Right forelimb (tissue), 1 donor: ENCODE data around the gene KRTAP10-11.
"Not testable (repeated sequence)": the region's sequence is repeated elsewhere in the genome, so short reads cannot be mapped to it uniquely, and the experiment has no call there.

ENCODE experiments used
- DNase-seq: peaks from one replicate; pipeline ENCODE4 v3.0.0-alpha.2; 2018

Gene KRTAP10-11

DNA sequence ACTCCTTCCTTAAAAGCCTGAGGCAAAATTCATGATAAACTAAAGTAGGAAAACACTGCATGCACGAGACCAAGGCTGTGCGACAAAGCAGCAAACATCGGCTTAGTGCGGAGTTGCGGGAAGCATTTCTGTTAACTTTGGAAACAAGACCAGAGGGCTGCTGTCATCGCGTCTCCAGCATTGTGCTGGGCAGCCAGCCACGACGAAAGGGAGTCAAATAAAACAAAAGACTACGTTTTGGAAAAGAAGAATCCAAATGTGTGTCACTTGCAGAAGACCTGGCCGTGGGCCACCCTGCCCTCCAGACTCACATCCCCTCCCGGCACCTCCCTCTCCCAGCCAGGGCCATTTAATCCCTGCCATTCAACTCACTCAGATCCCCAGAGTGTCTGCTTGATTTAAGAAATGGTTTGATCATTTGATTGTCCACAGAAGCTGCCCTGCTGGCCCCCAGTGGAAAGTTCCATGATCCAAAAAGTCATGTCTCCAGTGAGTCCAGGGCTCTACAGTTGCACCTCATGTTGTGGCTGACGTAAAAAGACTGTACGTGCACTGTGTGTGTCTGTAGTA is 2.4 kb upstream of the KRTAP10-11 start:
- no peak for DNase-seq

DNA sequence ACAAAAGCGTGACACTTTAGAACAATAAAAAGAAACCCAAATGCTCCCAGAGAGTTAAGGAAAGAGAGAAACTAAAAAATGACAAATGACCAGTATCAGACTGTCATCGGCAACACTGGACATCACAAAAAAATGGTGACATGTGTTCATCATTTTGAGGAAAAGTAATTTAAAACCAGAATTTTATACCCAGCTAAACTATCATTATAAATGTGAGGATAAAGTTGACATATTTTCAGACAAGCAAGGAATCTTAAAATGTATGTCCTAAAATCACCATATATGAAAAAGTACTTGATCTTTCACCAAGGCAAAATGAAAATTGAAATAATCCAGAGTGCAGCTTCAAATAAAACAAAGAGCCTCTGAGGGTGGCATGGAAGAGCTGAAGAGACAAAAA is 1.3 kb upstream of the KRTAP10-11 start:
- no peak for DNase-seq

DNA sequence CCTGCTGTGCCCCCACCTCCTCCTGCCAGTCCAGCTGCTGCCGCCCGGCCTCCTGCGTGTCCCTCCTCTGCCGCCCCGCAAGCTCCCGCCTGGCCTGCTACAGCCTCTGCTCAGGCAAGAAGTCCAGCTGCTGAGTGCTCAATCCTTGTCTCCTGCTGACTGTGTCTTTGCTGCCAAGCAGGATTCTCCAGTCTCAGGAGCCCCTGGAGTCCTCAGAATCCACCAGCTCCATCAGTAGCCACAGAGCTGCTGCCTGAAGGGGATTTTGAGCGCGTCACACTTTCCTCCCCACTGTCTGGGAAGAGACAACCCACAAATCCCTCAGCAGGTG is 973 bp downstream of the KRTAP10-11 start:
- DNase-seq = no peak

DNA sequence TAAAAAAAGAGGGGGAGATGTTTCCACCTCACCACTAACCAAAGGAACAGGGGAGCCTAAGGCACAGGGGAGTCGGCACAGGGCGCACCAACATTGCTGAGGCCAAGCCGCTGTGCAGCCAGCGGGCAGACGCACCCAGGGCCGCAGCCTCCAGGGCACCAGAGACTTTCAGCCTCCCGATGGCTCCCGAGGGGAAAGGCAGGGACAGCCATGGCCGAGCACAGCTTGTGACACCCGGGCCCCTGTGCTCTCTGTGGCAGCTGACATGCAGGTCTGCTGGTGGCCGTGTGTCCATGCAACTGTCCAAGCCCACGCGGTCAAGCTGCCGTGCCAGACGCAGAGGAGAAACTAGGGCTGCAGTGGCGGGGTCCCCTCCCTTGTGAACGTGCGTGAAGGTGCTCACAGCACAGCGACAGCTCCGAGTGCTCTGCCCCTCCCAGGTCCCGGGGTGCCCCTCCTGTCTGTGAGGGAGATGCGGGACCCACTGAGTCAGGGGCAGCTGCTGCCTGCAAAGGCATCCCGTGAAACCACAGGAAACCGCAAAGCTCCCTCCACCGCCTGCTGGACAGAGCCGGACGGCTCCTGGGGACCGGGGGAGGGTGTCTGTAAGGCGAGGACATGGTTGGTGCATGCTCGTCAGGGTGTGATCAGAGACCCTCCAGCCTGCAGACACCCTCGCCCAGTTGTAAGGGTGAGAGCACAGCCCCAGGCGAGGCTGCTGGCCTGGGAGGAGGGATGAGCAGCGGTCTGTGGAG is 2.5 kb downstream of the KRTAP10-11 start:
- DNase-seq = no peak

DNA sequence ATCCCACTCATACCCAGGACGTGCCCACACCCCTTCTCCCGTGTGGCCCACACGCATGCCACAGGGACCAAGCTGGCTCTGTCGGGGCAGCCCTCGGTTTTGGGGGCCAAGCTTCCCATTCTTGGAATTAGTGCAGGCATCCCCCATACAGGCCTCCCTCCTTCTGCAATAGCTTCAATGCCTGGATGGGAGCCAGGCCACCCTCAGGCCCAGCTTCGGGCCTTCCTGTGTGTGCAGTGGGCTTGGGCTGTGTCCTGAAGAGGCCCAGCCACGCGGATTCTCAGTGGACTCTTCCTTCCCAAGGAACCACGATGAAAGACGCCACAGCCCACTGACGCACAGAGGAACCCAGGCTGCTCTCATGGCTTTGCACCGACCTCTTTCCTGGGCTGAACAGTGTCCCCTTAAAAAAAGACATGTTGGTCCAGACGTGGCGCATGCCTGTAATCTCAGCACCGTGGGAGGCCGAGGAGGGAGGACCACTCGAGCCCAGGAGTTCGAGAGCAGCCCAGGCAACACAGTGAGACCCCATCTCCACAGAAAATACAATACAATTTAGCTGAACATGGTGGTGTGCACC is 3.4 kb downstream of the KRTAP10-11 start:
- DNase-seq = no peak

DNA sequence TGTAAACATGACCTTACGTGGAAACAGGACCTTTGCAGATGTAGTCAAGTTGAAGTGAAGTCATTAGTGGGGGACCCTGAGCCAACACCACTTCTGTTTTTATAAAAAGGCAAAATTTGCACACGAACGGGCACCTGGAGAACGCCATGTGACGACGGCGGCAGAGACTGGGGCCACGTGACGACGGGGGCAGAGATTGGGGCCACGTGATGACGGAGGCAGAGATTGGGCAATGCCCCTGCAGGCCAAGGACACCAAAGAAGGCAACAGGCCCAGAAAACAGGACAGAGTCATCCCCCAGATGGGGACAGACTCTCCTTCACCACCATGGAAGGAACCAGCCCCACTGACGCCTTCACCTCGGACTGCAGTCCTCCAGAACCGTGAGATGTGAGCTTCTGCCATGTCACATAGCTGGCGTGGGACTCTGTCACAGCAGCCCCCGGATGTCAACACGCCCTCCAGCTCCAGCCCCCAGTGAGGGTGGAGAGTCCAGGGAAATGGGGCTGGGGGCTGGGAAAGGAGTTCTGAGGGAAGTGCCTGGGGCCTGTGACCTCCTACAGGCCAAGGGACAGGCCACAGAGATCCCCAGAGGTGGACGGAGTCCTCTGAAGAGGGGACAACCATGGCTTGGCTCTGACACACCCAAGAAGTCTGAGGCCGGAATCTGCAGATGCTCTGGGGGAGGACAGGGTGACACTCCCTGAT is 4.2 kb downstream of the KRTAP10-11 start:
- DNase-seq = no peak

DNA sequence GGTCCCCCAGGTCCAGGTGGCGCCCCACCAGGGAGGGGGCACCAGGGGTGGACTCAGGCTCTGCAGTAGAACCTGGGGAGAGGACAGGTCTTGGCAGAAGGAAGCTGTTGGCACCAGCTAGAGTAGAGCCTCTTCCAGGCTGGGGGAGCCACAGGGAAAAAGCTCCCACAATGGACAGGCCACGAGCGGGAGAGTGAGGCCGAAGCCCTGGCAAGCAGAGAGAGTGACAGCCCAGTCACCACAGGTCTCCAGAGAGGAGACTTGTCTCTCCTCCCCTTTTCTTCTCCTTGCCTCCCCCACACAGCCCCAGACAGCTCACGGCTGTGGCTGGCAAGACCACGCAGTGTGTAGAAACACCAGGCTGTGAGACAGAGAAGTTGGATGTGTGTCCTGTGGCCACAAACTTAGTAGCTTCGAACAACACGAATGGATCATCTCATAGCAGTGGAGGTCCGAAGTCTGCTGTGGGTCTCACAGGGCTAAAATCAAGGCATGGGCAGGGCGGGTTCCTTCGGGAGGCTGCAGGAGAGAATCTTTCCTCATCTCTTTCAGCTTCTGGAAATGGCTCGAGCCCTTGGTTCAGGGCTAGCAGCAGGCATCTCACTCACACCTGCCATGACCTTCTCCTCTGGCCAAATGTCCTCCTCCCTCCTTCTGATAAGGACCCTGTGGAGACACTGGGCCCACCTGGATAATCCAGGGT is 4.9 kb downstream of the KRTAP10-11 start:
- DNase-seq = no peak

DNA sequence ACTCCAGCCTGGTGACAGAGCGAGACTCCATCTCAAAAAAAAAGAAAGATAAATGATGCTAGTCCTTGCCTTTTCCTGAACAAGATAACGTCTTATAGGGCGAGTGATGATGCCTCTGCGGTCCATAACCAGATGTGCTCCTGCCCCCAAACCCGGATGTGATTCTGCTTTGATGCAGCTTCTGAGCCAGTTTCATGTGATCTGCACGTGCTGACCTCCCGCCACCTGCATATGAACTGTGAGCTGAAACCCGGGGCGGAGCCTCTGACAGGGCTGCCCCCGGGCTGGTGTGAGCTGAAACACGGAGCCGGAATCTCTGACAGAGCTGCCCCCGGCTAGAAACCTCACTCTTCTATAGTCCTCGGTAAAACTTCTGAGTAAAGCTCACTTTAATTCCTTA is 6.9 kb downstream of the KRTAP10-11 start:
- no peak for DNase-seq

DNA sequence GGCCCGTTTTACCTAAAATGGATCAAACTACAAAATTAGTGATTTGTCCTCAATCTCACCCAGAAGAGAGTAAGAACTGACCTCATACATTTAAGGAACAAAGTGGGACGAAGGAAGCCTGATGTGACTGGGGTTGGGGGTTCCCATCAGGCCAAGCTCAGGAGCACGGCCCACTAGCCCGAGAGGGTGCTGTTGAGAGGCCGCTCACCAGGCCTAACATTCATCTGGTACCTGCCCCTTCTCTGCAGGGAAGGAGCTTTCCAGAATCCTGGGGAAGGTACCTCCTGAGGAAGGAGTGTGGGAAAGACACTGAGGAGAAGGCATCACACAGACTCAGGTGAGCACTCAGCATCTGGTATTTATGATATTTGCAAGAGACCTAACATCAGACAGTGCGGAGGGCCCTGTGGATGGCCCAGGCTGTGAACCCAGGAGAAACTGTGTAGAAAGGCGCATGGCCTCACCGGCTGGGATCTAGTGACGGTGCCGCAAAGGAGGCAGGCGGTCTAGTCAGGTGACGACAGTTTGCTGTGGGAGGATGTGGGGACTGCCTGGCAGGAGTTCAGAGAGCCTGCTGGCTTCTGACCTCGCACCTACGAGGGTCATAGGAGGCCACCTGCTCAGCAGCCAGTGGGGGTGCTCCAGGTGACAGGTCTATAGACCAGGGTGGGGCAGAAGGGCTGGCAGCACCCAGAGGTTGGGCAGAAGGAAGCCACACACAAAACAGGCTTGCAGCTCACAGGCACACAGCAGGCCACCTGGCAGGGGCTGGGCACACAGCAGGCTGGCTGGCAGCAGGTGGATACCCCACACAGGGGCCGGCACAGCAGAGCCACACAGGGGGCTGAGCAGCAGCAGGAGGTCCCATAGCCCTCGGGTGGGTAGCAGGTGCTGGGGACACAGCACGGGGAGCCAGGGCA is 7.7 kb downstream of the KRTAP10-11 start:
- no peak for DNase-seq

DNA sequence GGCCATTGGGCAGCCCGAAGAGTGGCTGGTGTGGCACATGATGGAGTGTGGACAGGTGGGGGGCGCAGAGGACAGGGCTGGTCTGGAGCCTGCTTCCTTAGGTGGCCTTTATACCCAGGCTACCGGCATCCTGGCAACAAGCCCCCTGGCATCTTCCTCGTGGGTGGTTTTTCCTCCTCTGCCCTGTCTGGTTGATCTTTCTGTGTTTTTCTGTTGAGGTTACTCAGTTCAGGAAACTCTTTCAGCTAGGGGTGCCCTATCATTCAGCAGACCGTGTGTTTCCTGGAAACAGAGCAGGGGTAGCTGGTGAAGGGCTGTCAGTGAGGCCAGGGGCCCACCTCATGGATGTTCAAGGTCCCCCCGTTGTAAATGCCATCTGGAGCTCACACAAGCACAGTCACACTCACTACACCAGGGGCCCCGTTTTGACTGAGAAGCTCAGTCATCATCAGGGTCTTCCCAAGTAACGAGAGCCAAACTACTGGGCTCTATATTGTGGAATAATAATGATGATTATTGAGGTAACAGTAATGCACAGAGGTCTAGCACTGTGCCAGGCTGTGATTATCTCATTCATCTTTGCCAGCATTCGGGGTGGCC is 8.5 kb downstream of the KRTAP10-11 start, which contains the start of gene KRTAP12-4:
Gene KRTAP12-4, minus strand, starts transcription at position 84 of the 600 bp plus-strand sequence. Its CDS starts 45 bp downstream, at position 39.
- no peak for DNase-seq

DNA sequence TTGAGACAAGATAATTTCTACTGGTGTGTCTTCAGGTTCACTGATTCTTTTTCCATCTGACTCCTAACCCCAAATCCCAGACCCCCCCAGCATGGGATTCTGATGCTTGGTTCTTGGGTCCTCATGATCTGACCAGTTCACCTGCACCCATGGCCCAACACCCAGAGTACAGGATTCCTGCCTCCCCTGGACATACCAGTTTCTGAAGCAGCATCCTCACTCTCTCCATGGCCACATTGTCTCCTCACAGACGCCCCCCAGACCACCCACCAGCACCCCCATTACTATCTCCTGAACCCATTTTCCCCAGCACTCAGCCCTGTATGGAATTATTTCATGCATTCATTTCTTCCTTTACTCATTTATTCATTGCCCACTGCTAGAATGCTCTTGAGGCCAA is 10.7 kb downstream of the KRTAP10-11 start:
- no peak for DNase-seq

DNA sequence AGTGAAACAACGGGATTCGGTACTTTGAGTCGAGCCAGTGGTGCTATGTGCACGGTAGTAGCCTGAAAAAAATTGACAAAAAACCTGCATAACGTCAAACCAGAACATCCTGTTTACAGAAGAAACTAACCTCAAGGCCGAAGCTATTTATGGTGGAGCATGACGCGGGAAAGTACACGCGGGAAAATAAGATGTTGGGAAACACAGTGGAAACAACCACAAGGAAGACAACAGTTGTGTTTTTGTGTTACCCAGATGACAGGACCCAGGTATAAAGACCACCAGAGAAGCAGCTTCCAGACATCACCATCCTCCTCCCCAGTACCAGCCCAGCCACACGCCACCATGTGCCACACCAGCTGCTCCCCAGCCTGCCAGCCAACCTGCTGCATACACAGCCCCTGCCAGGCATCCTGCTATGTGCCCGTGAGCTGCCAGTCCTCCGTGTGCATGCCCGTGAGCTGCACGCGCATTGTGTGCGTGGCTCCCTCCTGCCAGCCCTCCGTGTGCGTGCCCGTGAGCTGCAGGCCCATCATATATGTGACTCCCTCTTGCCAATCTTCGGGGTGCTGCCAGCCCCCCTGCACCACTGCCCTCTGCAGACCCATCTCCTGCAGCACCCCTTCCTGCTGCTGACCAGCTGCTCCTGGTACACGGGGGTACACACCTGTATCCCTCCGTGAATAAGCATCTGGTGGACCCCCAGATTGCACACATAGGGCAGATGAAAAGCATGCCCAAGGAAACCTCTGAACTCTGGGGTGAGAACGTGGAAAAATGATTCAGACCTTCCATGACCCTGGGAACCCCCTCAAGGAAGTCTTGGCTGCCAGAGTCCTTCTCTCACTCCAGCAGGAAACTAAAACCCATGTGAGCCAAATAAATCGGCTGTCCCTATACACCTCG is 11.7 kb downstream of the KRTAP10-11 start, which contains the start of gene KRTAP12-3:
Gene KRTAP12-3, plus strand, starts transcription at position 298 of the 906 bp plus-strand sequence. Its CDS starts 48 bp downstream, at position 346.
- no peak for DNase-seq

DNA sequence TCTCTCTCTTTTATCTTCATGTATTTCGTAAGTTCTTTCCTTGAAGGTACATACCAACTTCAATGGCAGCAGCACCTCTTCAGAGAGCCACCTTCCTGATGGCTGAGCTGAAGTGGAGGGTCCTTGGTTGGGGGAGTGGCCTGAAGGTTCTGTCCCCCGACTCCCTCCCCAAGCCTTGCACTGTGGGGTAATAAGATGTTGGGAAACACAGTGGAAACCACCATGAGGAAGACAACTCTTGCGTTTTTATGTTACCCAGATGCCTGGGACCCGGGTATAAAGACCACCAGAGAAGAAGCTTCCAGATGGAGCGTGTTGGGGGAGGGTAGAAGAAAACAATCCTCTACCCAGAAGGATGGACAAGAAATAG is 12.3 kb downstream of the KRTAP10-11 start:
- no peak for DNase-seq

DNA sequence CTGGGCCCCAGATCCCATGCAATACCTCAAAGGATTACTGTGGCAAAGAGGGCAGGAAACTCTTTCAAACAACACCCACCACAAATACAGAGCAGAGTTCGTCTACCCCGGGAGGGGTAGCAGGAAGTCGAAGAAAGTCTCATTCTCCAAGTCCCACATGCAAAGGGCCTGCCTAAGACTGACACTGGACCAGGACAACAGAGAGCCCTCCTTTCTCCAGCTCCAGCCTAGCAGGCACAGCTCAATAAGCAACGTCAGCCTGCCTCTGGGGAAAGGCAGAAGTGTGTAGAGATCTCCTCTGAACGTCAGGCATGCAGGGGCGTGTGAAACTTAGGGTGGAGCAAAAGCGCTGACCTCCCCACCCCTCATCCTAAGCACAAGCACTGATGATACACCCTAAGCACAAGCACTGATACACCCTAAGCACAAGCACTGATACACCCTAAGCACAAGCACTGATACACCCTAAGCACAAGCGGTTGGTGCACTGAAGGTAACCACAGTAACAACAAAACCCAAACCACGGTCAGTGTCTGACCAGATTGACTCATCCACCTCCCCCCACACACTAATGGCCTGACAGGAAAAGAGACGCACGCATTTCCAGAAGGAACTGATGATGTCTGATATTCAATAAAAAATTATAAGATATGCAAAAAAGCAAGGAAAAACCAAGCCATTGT is 12.8 kb downstream of the KRTAP10-11 start:
- DNase-seq = no peak

DNA sequence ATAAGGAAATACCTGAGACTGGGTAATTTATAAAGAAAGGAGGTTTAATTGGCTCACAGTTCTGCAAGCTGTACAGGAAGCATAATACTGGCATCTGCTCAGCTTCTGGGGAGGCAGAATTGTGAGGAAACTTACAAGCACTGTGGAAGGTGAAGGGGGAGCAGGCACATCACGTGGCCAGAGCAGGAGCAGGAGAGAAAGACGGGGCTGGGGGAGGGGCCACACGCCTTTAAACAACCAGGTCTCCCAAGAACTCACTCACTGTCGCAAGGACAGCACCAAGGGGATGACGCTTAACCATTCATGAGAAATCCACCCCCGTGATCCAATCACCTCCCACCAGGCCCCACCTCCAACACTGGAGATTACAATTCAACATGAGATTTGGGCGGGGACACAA is 15.4 kb downstream of the KRTAP10-11 start:
- DNase-seq = not testable (repeated sequence)

DNA sequence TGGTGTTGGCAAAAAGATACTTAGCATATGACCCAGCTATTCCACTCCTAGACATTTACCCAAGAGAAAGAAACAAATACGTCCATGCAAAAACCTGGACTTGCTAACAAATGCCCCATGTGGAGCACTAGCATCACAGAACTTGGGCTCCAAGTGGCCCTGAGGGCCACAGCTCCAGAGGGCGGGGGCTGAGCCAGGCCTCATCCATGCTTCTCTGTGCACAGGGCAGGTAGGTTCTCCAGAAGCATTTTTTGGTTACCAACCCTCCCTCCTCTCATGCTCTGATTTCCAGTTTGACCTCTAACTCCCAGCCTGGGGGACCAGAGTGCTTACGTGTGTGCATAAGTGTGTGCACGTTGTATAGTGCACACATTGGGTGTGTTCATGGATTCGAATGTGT is 18.5 kb downstream of the KRTAP10-11 start:
- no peak for DNase-seq

DNA sequence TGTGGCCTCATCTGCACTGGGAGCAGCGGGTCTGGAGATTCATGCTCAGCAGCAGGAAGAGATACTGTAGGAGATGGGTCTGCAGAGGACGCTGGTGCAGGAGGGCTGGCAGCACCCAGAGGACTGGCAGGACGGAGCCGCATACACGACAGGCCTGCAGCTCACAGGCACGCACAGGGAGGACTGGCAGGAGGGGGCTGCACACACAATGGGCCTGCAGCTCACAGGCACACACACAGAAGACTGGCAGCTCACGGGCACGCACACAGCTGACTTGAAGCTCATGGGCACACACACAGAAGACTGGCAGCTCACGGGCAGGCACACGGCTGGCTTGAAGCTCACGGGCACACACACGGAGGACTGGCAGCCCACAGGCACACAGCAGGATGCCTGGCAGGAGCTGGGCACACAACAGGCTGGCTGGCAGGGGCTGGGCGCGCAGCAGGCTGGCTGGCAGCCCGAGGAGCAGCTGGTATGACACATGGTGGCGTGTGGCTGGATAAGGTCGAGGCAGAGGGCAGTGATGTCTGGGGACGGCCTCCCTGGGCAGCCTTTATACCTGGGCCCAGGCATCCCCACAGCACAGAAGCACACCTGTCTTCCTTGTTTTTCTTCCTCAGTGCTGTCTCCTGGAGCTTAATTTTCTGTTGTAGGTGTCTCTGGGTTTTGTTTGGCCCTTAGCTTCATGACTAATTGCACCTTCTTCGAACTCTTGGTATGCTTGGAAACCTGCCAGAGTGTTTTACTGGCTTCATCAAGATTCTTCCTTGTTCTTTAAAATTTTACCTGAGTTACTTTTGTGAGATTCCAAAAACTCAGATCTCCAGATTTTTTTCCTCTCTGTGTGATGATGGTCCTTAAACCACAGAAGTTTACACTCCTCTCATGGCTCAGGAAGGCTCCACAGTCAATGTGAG is 20.4 kb downstream of the KRTAP10-11 start, which contains the start of gene KRTAP12-2:
Gene KRTAP12-2, minus strand, starts transcription at position 527 of the 920 bp plus-strand sequence. Its CDS starts 41 bp downstream, at position 486.
- no peak for DNase-seq

DNA sequence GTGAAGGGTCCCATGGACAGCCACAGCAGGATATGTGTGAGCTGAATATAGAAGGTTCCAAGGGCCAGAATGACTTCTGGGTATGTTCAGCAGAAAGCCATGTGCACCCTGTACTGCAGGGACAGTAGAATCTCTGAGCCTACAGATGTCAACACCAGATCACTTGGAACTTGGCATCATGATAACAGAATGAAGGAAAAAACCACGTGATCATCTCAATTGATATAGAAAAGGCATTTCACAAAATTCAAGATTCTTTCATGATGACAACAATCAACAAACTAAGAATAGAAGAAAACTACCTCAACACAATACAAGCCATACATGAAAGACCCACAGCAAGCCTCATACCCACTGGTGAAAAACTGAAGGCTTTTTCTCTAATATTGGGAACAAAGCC is 21.4 kb downstream of the KRTAP10-11 start:
- DNase-seq = no peak
